IgD-negative memory B cell (primary cell): ENCODE results near the gene CDR2L. TPM values are rescaled to one million over a fixed set of nuclear protein-coding genes. Genes with fewer than 3 reads are reported as not detected.
"Not testable (repeated sequence)": the region's sequence is repeated elsewhere in the genome, so short reads cannot be mapped to it uniquely, and the experiment has no call there.

Experiments
- H3K27ac Mint-ChIP-seq, 3 donors: one replicate each; pipeline ENCODE4 v1.8.0; 2020 to 2022; ENCODE audit warnings: mild to moderate bottlenecking in 3 of 3, mixed read lengths in 3 of 3, moderate library complexity in 1 of 3
- H3K27me3 Mint-ChIP-seq: one replicate; pipeline ENCODE4 v1.8.0; 2021; ENCODE audit warnings: mixed read lengths
- H3K36me3 Mint-ChIP-seq: one replicate; pipeline ENCODE4 v1.8.0; 2020; ENCODE audit warnings: mild to moderate bottlenecking, mixed read lengths
- H3K4me1 Mint-ChIP-seq, 3 donors: one replicate each; pipeline ENCODE4 v1.8.0; 2020 to 2022; ENCODE audit warnings: mixed read lengths in 3 of 3, mild to moderate bottlenecking in 1 of 3
- H3K4me3 Mint-ChIP-seq, 4 donors: one replicate each; pipeline ENCODE4 v1.8.0; 2020 to 2022; ENCODE audit warnings: mild to moderate bottlenecking in 4 of 4, mixed read lengths in 4 of 4, moderate library complexity in 3 of 4
- H3K9me3 Mint-ChIP-seq, 3 donors: one replicate each; pipeline ENCODE4 v1.8.0; 2020 to 2021; ENCODE audit warnings: mixed read lengths in 3 of 3, mild to moderate bottlenecking in 1 of 3
- polyA plus RNA-seq: library from polyadenylated mRNA; unstranded; fragments of 300-500 nt; fragmentation: Illumina TruSeq; gene quantifications from one replicate; pipeline ENCODE4 v1.2.3, GENCODE V29; 2021

CDR2L gene
- polyA plus RNA-seq, 1 donor from 2014 or later, result not detected

DNA sequence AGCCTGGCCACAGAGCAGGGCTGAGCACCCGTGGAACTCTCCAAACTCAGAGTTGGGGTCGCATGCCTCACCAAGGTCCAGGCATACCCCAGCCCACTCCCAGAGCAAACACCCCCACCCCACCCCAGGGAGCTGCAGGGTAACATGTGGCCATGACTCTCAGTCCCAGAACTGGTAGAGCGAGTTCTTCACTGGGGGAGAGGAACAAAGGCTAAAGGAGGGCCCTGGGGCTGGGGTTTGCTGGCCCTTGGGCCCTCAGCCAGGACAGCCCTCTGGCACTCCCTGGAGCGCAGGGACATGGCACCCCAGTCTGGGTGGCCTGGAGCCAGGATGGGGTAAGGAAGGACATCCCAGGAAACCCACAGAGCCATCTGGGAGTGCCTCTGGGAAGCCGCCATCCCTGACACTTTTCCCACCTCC lies 19.1 kb upstream of the CDR2L start:
- Mint-ChIP-seq H3K27me3 (peaks cover 11% of the 10 kb centered on the region), H3K36me3 (no peaks in the 10 kb centered on the region), H3K4me1 (peaks cover 0 to 5% (median 0%) of the 10 kb centered on the region in 3 donors), H3K4me3 (no peak overlapping the region), H3K9me3 (no peaks in the 10 kb centered on the region), H3K27ac (no peak overlapping the region)

DNA sequence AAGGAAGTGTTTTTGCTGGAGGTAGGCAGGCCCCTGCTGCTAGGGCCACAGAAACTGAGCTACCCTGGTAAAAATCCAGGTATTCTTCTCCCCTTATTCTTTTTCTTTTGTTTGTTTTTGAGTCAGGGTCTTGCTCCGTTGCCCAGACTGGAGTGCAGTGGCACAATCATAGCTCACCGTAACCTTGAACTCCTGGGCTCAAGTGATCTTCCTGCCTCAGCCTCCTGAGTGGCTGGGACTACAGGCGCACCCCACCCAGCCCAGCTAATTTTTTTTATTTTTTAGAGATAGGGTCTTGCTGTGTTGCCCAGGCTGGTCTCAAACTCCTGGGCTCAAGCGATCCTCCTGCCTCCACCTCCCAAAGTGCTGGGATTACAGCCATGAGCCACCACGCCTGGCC lies 17.9 kb upstream of the CDR2L start:
- H3K4me1 Mint-ChIP-seq, H3K36me3 Mint-ChIP-seq, H3K9me3 Mint-ChIP-seq: not testable (repeated sequence)
- H3K4me3 Mint-ChIP-seq, result peak overlapping the region in 1 of 4 donors; percentile 21
- H3K27ac Mint-ChIP-seq, result peak overlapping the region in 1 of 3 donors; percentile 74
- peaks cover 14% of the 10 kb centered on the region for H3K27me3 Mint-ChIP-seq

DNA sequence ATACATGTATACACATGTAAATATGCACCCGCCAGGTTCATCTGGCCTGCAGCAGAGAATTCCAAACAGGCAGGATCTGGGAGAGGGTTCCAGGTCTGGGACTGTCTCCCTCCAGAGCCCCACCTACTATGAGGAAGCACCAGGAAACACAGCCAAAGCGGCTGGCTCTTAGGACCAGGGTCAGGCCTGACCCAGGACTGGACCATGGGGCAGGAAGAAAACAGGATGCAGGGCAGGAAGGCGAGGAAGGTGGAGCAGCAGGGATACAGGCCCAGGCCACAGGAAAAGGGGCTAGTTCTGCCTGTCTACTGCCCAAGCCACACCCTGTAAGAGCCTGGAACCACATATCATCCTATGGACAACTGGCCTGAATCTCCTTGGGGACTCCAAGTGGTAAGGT lies 17.0 kb upstream of the CDR2L start:
- Mint-ChIP-seq H3K4me3 (peak overlapping the region in 1 of 4 donors; percentile 41), H3K27me3 (peaks cover 14% of the 10 kb centered on the region), H3K4me1 (peaks cover 0 to 5% (median 0%) of the 10 kb centered on the region in 3 donors), H3K36me3 (no peaks in the 10 kb centered on the region), H3K27ac (no peak overlapping the region), H3K9me3 (no peaks in the 10 kb centered on the region)

DNA sequence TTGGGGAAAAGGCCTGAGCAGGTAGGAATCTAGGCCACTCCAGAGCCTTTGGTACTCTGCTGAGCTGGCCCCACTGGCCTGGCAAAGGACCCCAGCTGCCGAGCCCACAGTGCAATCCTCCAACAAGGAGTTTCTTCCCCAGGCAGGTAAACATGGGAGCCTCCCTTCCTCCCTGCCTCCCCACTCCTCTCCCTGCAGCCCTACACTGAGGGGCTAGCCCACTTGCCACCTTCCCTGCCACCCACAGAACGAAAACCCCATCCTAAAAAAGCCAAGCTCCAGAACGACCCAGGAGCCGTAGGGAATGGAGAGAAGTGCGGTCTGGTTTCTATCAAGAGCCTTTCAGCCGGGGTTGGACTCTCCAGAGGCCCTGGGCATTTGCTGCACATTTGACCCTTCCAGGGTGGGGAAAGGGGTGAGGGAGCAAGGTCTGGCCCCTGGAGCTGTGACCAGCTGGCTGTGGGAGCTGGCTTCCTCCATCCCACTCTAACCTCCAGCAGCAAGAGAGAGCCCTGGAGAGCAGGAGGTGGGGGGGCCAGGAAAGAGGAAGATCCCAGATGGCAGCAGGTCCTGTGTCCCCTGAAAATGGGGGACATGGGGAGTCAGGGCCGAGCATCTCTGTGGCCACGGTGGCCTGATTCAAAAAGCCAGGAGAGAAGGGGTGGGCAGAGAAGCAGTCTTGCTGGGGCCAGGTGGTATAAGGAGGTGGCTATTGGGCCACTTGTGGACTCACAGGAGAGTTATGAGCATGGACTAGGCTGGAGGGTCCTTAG lies 16.2 kb upstream of the CDR2L start:
- H3K4me3 Mint-ChIP-seq, result peak overlapping the region; percentile 68 to 87 (median 84)
- peak overlapping the region in 1 of 3 donors; percentile 42 for H3K27ac Mint-ChIP-seq
- no peaks in the 10 kb centered on the region for H3K9me3 Mint-ChIP-seq
- H3K36me3 Mint-ChIP-seq, result no peaks in the 10 kb centered on the region
- peaks cover 15% of the 10 kb centered on the region for H3K27me3 Mint-ChIP-seq
- peaks cover 0 to 5% (median 0%) of the 10 kb centered on the region in 3 donors for H3K4me1 Mint-ChIP-seq

DNA sequence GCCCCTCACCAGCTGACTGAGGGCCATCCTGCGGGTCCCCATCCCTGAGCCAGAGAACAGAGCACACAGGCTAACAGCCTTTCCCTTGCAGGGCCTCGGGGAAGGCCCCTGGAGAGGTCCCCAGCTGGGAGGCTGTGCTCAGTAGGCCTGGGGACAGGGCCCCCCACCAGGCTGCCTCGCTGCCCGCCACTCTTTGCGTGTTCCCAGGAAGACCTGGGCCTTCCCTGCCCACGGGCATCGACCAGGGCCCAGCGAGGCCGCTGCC lies 15.7 kb upstream of the CDR2L start:
- peaks cover 16% of the 10 kb centered on the region for H3K27me3 Mint-ChIP-seq
- no peak overlapping the region for H3K27ac Mint-ChIP-seq
- H3K36me3 Mint-ChIP-seq, result no peaks in the 10 kb centered on the region
- no peaks in the 10 kb centered on the region for H3K9me3 Mint-ChIP-seq
- peaks cover 0 to 5% (median 0%) of the 10 kb centered on the region in 3 donors for H3K4me1 Mint-ChIP-seq
- H3K4me3 Mint-ChIP-seq, result peak overlapping the region; percentile 68 to 87 (median 84)

DNA sequence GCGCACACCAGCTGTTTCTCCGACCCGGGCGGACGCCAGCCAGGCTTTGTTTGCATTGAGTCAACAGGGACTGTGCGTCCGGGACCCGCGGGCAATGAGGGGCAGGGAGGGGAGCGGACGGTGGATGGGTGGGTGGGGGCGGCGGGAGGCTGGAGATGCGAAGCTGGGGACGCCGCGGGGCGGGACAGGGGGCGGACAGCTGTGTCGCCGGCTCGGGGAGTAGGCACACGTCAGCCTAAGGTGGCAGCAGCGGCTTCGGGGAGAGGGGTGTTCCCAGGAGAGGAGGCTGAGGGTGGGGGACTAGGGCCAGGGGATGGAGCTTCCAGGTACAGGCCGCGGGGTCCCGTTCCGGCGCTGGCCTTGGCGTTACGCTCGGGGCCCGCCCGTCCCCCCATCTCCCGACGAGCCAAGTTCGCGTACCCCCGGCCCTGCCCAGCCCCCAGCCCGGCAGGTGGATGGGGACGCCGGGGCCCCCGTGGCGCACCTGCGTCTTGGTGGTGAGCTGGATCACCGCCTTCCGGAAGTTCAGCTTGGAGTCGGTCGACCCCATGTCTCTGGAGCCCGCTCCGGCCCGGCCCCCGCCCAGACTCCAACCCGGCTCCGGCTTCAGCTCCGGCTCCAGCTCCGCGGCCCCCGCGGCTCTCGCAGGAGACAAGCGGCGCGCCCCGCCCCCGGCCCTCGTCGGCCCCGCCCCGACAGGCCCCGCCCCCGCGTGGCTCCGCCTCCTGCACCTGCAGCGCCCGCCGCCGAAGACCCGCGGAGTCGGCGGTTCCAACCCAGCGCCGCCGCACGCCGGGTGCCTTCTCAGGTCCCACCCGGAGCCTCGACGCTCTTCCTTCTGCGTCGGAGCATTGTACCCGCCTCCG lies 15.1 kb upstream of the CDR2L start, which contains the start of gene HID1:
Gene HID1, minus strand, starts transcription at position 653 of the 866 bp plus-strand sequence. Its CDS starts 103 bp downstream, at position 550.
- Mint-ChIP-seq H3K27ac (peak within 1 kb of the TSS in 2 of 3 donors; percentile 42 to 92), H3K4me1 (peaks cover 0 to 5% (median 0%) of the 10 kb centered on the region in 3 donors), H3K4me3 (peak within 1 kb of the TSS; percentile 82 to 89 (median 88)), H3K36me3 (no peaks in the 10 kb centered on the region), H3K9me3 (no peaks in the 10 kb centered on the region), H3K27me3 (peaks cover 17% of the 10 kb centered on the region)

DNA sequence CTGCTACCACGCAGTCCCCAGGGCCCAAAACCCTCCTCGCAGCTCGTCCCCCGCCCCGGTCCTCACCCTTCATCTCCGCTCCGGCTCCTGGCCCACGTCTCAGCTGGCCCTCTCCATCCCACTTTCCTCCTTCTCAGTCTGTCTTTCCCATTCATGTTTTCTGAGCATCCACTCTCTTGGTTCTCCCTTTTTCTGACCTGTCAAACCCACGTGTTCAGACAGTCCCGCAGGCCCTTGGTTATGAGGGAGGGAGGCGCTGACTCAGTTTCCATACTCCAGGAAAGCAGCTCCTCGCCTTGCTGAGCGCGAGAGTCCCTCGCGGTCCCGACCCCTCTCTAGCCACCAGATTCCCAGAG lies 14.5 kb upstream of the CDR2L start:
- Mint-ChIP-seq H3K9me3 (no peaks in the 10 kb centered on the region), H3K27ac (peak overlapping the region in 1 of 3 donors; percentile 92), H3K4me1 (peaks cover 0 to 5% (median 0%) of the 10 kb centered on the region in 3 donors), H3K4me3 (peak overlapping the region; percentile 82 to 89 (median 88)), H3K27me3 (peaks cover 20% of the 10 kb centered on the region), H3K36me3 (no peaks in the 10 kb centered on the region)

DNA sequence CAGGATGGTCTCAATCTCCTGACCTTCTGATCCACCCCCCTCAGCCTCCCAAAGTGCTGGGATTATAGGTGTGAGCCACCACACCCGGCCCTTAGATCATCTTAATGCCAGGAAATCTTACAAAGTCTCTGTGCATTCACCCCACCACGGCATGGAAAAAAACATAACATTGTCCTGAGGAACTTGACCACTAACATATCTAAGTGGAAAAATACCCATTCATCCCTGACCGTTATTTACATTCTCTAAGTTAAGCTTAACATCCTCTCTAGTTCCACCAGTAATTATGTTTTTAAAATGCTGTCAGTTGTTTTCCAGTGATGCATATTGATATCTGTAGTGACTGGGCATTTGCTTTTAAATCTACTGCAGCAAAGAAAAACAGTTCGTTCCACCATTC lies 11.5 kb upstream of the CDR2L start:
- H3K27ac Mint-ChIP-seq, result no peak overlapping the region
- peaks cover 0 to 5% (median 0%) of the 10 kb centered on the region in 3 donors for H3K4me1 Mint-ChIP-seq
- H3K27me3 Mint-ChIP-seq, result peaks cover 25% of the 10 kb centered on the region
- H3K9me3 Mint-ChIP-seq, result no peaks in the 10 kb centered on the region
- no peaks in the 10 kb centered on the region for H3K36me3 Mint-ChIP-seq
- peak overlapping the region in 1 of 4 donors; percentile 12 for H3K4me3 Mint-ChIP-seq

DNA sequence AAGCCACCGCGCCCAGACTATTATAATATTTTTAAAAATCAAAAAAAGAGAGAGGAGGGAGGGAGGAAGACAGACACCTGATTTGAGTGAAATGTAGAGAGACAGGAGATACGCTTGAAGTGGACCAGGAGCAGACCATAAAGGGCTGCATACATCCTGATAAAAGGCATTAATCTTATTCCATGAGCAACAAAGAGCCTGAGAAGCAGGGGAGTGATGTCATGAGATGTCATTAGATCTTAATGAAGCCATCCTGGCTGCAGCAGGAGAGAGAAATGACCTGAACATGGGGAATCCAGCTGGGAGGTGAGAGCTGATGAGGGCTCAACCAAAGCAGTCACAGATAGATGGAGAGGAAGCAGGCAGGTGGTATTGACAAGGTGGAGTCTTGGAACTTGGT lies 9.6 kb upstream of the CDR2L start:
- Mint-ChIP-seq H3K9me3 (no peaks in the 10 kb centered on the region), H3K4me1 (peaks cover 6 to 11% (median 6%) of the 10 kb centered on the region in 3 donors), H3K27me3 (peaks cover 31% of the 10 kb centered on the region), H3K27ac (no peak overlapping the region), H3K4me3 (peak overlapping the region in 1 of 4 donors; percentile 6), H3K36me3 (no peaks in the 10 kb centered on the region)

DNA sequence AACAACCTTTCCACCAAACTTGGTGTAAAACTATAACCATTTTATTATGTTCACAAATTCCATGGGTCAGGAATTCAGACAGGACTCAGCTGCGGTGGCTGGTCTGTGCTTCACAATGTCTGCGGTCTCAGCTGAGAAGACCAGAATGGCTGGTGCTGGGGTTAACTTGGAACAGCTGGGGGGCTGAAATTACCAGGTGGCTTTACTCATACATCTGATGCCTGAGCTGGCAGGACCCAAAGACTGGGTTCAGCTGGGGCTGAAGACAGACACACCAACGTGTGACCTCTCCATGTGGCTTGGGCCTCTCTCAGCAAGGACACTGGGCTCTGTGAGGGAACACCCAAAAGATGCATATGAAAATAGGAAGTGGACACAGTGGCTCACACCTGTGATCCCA lies 9.2 kb upstream of the CDR2L start:
- Mint-ChIP-seq H3K9me3 (no peaks in the 10 kb centered on the region), H3K27ac (no peak overlapping the region), H3K27me3 (peaks cover 27% of the 10 kb centered on the region), H3K4me3 (peak overlapping the region in 1 of 4 donors; percentile 6), H3K4me1 (peaks cover 6 to 9% (median 7%) of the 10 kb centered on the region in 3 donors), H3K36me3 (no peaks in the 10 kb centered on the region)

DNA sequence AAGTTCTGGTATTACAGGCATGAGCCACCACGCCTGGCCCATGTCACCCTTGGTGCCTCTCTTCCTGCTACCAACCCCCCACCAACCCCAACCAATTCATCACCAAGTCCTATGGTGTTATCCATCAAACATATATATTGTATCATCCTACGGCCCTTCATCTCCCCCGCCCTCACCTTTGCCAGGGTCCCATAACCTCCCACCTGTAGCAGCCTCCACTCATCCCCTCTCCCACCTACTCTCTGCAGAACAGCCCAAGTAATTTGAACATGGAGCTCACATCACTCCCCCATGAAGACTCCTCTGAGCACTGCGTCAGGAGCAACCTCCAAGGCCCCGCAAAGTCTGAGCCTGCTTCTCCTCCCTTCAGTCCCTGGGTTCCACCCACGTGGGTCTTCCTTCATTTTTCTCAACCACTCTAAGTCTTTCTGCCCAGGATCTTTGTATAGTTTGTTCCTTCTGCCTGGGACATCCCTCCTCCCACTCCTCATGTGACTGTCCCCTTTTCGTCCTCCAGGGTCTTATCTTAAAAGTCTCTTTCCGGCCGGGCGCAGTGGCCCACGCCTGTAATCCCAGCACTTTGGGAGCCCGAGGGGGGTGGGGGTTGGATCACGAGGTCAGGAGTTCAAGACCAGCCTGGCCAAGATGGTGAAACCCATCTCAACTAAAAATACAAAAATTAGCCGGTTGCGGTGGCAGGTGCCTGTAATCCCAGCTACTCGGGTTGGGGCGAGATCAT lies 7.9 kb upstream of the CDR2L start:
- Mint-ChIP-seq H3K36me3 (no peaks in the 10 kb centered on the region), H3K27ac (peak overlapping the region in 1 of 3 donors; percentile 13), H3K27me3 (peaks cover 23% of the 10 kb centered on the region), H3K9me3 (no peaks in the 10 kb centered on the region), H3K4me3 (peak overlapping the region in 2 of 4 donors; percentile 12 to 55), H3K4me1 (peaks cover 6 to 9% (median 7%) of the 10 kb centered on the region in 3 donors)

DNA sequence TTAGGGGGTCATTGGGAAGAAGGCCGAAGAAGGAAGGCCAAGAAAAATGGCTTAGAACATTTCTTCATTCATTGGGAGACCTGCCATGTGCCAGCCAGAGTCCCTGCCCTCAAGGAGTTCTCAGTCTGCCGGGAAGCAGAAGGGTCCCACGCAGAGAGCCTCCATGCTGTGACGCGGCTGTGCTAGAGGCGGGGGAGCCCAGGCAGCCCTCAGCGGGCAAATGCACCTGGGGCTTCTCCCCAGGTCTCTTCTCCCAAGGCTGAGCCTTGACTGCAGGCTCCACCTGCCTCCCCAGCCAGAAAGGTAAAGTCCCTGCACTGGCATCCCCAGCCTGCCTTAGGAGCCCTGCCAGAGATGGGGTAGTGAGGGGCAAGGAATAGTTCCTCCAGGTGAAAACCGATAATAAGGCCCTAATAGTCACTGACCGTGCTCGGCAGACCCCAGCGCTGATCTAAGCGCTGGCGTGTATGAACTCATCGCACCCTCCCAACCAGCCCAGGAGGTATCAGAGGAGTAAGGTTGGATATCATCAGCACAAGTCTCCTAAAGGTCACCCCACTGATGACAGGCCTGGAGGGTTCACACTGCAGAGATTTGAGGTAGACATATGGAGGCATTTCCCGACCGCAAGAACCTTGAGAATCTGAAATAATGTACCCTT lies 6.0 kb upstream of the CDR2L start:
- Mint-ChIP-seq H3K27ac (peak overlapping the region in 2 of 3 donors; percentile 17 to 39), H3K4me3 (peak overlapping the region; percentile 76 to 94 (median 88)), H3K9me3 (no peaks in the 10 kb centered on the region), H3K27me3 (peaks cover 19% of the 10 kb centered on the region), H3K4me1 (peaks cover 6 to 9% (median 7%) of the 10 kb centered on the region in 3 donors), H3K36me3 (no peaks in the 10 kb centered on the region)

DNA sequence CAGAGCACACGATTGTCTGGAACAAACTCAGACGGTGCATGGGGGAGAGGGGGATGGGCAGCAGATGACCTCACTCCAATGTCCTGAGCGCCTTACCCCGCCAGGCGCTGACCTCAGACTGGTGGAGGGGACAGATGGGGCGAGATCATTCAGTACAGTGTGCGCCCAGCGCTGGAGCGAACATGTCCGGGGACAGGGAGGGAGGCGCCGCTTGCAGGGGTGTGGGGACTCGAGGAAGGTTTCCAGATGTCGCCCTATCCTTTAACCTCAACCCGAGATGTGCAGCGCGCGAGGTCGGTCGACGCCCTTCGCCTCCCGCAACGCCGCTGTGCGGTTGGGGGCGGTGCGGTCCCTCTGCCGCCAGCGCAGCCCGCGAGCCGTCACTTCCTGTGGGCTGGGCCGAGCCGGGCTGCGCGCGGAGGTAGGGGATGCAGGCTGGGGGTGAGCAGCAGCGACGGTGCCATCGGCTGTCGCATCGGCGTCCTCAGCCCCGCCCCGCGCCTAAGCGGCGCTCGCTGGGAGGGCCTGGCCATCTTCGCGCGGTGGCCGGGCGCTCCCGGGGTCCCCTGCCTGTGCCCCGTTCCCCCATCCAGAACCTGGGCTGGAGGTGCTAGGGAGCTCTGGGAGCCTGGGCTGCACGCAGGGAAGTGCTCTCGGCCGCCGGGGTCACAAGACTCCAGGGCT lies 5.3 kb upstream of the CDR2L start:
- H3K9me3 Mint-ChIP-seq, result no peaks in the 10 kb centered on the region
- peaks cover 21% of the 10 kb centered on the region for H3K27me3 Mint-ChIP-seq
- H3K4me1 Mint-ChIP-seq, result peaks cover 8 to 10% (median 9%) of the 10 kb centered on the region in 3 donors
- H3K4me3 Mint-ChIP-seq, result peak overlapping the region; percentile 76 to 94 (median 88)
- H3K27ac Mint-ChIP-seq, result peak overlapping the region in 2 of 3 donors; percentile 17 to 39
- no peaks in the 10 kb centered on the region for H3K36me3 Mint-ChIP-seq
